HepG2 (cell line): ENCODE results near the gene ATP10D. TPM values are rescaled to one million over a fixed set of nuclear protein-coding genes. Genes with fewer than 3 reads are reported as not detected.

Experiments used
- ATAC-seq: fragments of 200-7000 bp; cut with Tn5 transposase; 3 replicates; pipeline ENCODE4 v1.9.1; 2020; ENCODE audit warnings: mild to moderate bottlenecking, moderate library complexity
- BruUV-seq: library from RNA; stranded (reverse); fragments of 400-500 nt; replicated peaks from 2 replicates; lab custom pipeline; 2021; lab: Mats Ljungman, UMichigan
- CTCF ChIA-PET: fragments of 300-600 bp; formaldehyde crosslinking; extraction: SDS; loops from one replicate; lab custom pipeline; 2021; ENCODE audit warnings: low total read pairs, inconsistent platforms, low intra/inter-chr PET ratio; lab: Yijun Ruan, JAX
- POLR2A ChIA-PET: fragments of 350-600 bp; sonication (Branson Sonifier 250); formaldehyde crosslinking; loops from one replicate; lab custom pipeline; 2020; ENCODE audit warnings: antibody characterized with exemption, inconsistent platforms; lab: Yijun Ruan, JAX
- DNase-seq: peaks from one replicate; pipeline ENCODE4 v3.0.0-alpha.2; 2015; ENCODE audit warnings: low spot score
- FAIRE-seq: peaks from 3 replicates; lab custom pipeline; 2011; peaks lifted over from hg19 to GRCh38; lab: Jason Lieb, UNC
- H2AFZ ChIP-seq: one replicate; pipeline ENCODE4 v1.6.1; 2011; ENCODE audit warnings: low read length, inconsistent platforms
- H3K27ac ChIP-seq: fragments of 300-600 bp; 3 replicates; pipeline ENCODE4 v1.8.0; 2011; ENCODE audit warnings: mixed run types, mild to moderate bottlenecking, mixed read lengths, low read length, inconsistent platforms; ENCODE audit not compliant: insufficient read depth; ENCODE audit errors: extremely low read length
- H3K27me3 ChIP-seq, 2 experiments: fragments of 200-600 bp in 1 of 2; 2 replicates in 1 of 2; 3 replicates in 1 of 2; pipeline versions ENCODE4 v1.6.0 to v1.8.0; 2011; ENCODE audit warnings: low read length in 2 of 2, mild to moderate bottlenecking in 2 of 2, moderate library complexity in 2 of 2, inconsistent platforms in 1 of 2; ENCODE audit not compliant: insufficient read depth in 2 of 2, control insufficient read depth in 1 of 2
- H3K36me3 ChIP-seq, 2 experiments: fragments of 200-600 bp in 1 of 2; replicated peaks in 1 of 2; 2 replicates in 1 of 2; 3 replicates in 1 of 2; pipeline versions ENCODE4 v1.5.1 to v1.8.0; 2011; ENCODE audit warnings: low read length in 2 of 2, inconsistent platforms in 1 of 2; ENCODE audit not compliant: insufficient read depth in 2 of 2, control insufficient read depth in 1 of 2
- H3K4me1 ChIP-seq: 2 replicates; pipeline ENCODE4 v1.5.1; 2012; ENCODE audit warnings: low read length, inconsistent platforms; ENCODE audit not compliant: insufficient read depth
- H3K4me2 ChIP-seq: 2 replicates; pipeline ENCODE4 v1.6.0; 2011; ENCODE audit warnings: low read depth, low read length, inconsistent platforms
- H3K4me3 ChIP-seq, 3 experiments: fragments of 200-600 bp in 1 of 3; sonication (generic), shearing (Covaris generic) in 1 of 3; replicated peaks in 1 of 3; 2 replicates each; pipeline ENCODE4 v1.5.1; 2011 to 2016; ENCODE audit warnings: low read length in 3 of 3, inconsistent platforms in 2 of 3, low read depth in 2 of 3, mild to moderate bottlenecking in 2 of 3, control low read depth in 1 of 3, mixed read lengths in 1 of 3; ENCODE audit not compliant: insufficient read depth in 1 of 3
- H3K79me2 ChIP-seq: one replicate; pipeline ENCODE4 v1.6.1; 2011; ENCODE audit warnings: low read length, inconsistent platforms; ENCODE audit not compliant: insufficient read depth
- H3K9ac ChIP-seq: 2 replicates; pipeline ENCODE4 v1.6.0; 2011; ENCODE audit warnings: mild to moderate bottlenecking, low read depth, low read length, inconsistent platforms; ENCODE audit not compliant: insufficient read depth
- H3K9me3 ChIP-seq: 2 replicates; pipeline ENCODE4 v1.5.1; 2012; ENCODE audit warnings: mild to moderate bottlenecking, low read length
- H4K20me1 ChIP-seq: 2 replicates; pipeline ENCODE4 v1.6.0; 2011; ENCODE audit warnings: inconsistent platforms, mild to moderate bottlenecking, low read length, moderate library complexity; ENCODE audit not compliant: insufficient read depth
- EZH2 ChIP-seq: conservative IDR thresholded peaks from 2 replicates; pipeline ENCODE4 v1.6.1; 2012; ENCODE audit warnings: mild to moderate bottlenecking, low read depth, low read length, moderate library complexity
- HNRNPLL ChIP-seq: fragments of 200-400 bp; formaldehyde crosslinking; IDR thresholded peaks from 2 replicates; pipeline ENCODE4 v1.6.1; 2017; ENCODE audit warnings: mild to moderate bottlenecking, low read depth, low read length; ENCODE audit not compliant: poor library complexity, severe bottlenecking
- JUND ChIP-seq: sonication (generic); formaldehyde crosslinking; IDR thresholded peaks from 2 replicates; pipeline ENCODE4 v1.8.0; 2022; ENCODE audit warnings: mild to moderate bottlenecking, missing genetic modification reagents
- RBAK ChIP-seq: sonication (generic); formaldehyde crosslinking; IDR thresholded peaks from 2 replicates; pipeline ENCODE4 v1.5.1; 2020; ENCODE audit warnings: mild to moderate bottlenecking, missing genetic modification reagents
- TBX3 ChIP-seq: fragments of 450-650 bp; IDR thresholded peaks from 2 replicates; pipeline ENCODE4 v1.6.1; 2017; ENCODE audit warnings: antibody characterized with exemption, mild to moderate bottlenecking, inconsistent platforms, borderline replicate concordance
- TIGD3 ChIP-seq: sonication (generic); formaldehyde crosslinking; IDR thresholded peaks from 2 replicates; pipeline ENCODE4 v1.5.1; 2020; ENCODE audit warnings: mild to moderate bottlenecking, missing genetic modification reagents, borderline replicate concordance
- ZBTB14 ChIP-seq: sonication (generic); formaldehyde crosslinking; IDR thresholded peaks from 2 replicates; pipeline ENCODE4 v1.4.0; 2020; ENCODE audit warnings: missing genetic modification reagents
- ZNF235 ChIP-seq: sonication (generic); formaldehyde crosslinking; IDR thresholded peaks from 2 replicates; pipeline ENCODE4 v1.8.1; 2023; ENCODE audit warnings: mild to moderate bottlenecking, missing genetic modification reagents, borderline replicate concordance
- ZNF546 ChIP-seq: sonication (generic); formaldehyde crosslinking; conservative IDR thresholded peaks from 2 replicates; pipeline ENCODE4 v1.8.1; 2023; ENCODE audit warnings: mild to moderate bottlenecking, missing genetic modification reagents
- ZNF562 ChIP-seq: sonication (generic); formaldehyde crosslinking; IDR thresholded peaks from 2 replicates; pipeline ENCODE4 v1.8.0; 2022; ENCODE audit warnings: missing genetic modification reagents, borderline replicate concordance
- ZNF672 ChIP-seq: sonication (generic); formaldehyde crosslinking; IDR thresholded peaks from 2 replicates; pipeline ENCODE4 v1.8.1; 2022; ENCODE audit warnings: missing genetic modification reagents
- in situ Hi-C: cut with HindIII; loops from 2 replicates; pipeline ENCODE4 v1.10.0; 2017; ENCODE audit warnings: low pct_unique_long_range_greater_than_20kb; ENCODE audit not compliant: extremely low pct_ligation_motif_present
- intact Hi-C: fragments of 100-400 bp; cut with micrococcal nuclease; formaldehyde crosslinking; loops from one replicate; pipeline ENCODE4 v1.10.0; 2022; ENCODE audit not compliant: unreplicated experiment
- polyA plus RNA-seq, 8 experiments: library from polyadenylated mRNA; depleted of rRNA in 3 of 8; stranded (reverse) in 7 of 8; unstranded in 1 of 8; fragments of >200 nt; fragmentation: Illumina TruSeq in 4 of 8; extraction: Trizol in 4 of 8; gene quantifications; 2 replicates each; pipeline versions ENCODE4 v1.2.1 to v1.2.3, GENCODE V29; 2011 to 2016; ENCODE audit warnings: low read depth in 4 of 8, missing spikeins in 1 of 8, mixed read lengths in 1 of 8; ENCODE audit not compliant: insufficient read depth in 1 of 8
- total RNA-seq, 5 experiments: library from RNA; depleted of rRNA; stranded (reverse); fragments of >200 nt; fragmentation: Illumina TruSeq; extraction: Trizol; gene quantifications; 2 replicates each; pipeline ENCODE4 v1.2.3, GENCODE V29; 2016; ENCODE audit warnings: low read depth in 1 of 5

Gene ATP10D
- total and polyA plus RNA-seq, 2 of the 13 experiments (the other 11 are each of a cell fraction or from before 2014, with no cell fraction given) = 2.2 to 9.8 TPM

GRCh38 chr4:47570816-47571215, 85.7 kb downstream of the ATP10D start:
- no peak overlapping the region for H3K4me2 ChIP-seq
- H3K4me1 ChIP-seq = no peaks in the 10 kb centered on the region
- no peak overlapping the region for H3K9ac ChIP-seq
- FAIRE-seq (no peak), DNase-seq (no peak), ATAC-seq (no peak)
- H3K27me3 ChIP-seq = no peaks in the 10 kb centered on the region
- no peak overlapping the region for H3K27ac ChIP-seq
- CTCF ChIA-PET = no interaction called here
- no peaks in the 10 kb centered on the region for H3K9me3 ChIP-seq
- intact Hi-C loops = no loop called here
- in situ Hi-C loops = no loop called here
- no peaks in the 10 kb centered on the region for H4K20me1 ChIP-seq
- no peak overlapping the region for H3K4me3 ChIP-seq
- POLR2A ChIA-PET = no interaction called here
- no peaks in the 10 kb centered on the region for H3K79me2 ChIP-seq
- TF ChIP-seq RBAK (CRISPR knock-in tag) = no peak
- no peak for TF ChIP-seq JUND (CRISPR knock-in tag)
- TF ChIP-seq ZBTB14 (CRISPR knock-in tag) = no peak
- no peak for TF ChIP-seq ZNF562 (CRISPR knock-in tag)
- no peak for TF ChIP-seq TIGD3 (CRISPR knock-in tag)
- TF ChIP-seq ZNF235 (CRISPR knock-in tag) = no peak
- no peak for TF ChIP-seq TBX3
- TF ChIP-seq HNRNPLL = no peak
- TF ChIP-seq ZNF672 = no peak
- TF ChIP-seq EZH2 = no peak
- no peak for TF ChIP-seq ZNF546
- no TSS peak for BruUV-seq
- no peak overlapping the region for H2AFZ ChIP-seq
- no peaks in the 10 kb centered on the region for H3K36me3 ChIP-seq
